Stimulated activated naive B cell treated with anti-CD40 and anti-IgM and Interleukin-4, amounts not matched to agents 10 μg/mL and 1 μg/mL and 100 μg/mL, for 72 hours (primary cell): Measurements from ENCODE around the gene PTPRJ.

Experiments
- ATAC-seq, 2 donors: fragments of 150-1000 bp; cut with Tn5 transposase; replicated peaks; 2 replicates each; pipeline ENCODE4 v1.10.0; 2021; ENCODE audit warnings: moderate library complexity in 1 of 2
- DNase-seq: peaks from one replicate; pipeline ENCODE4 v3.0.0; 2021
- H3K27ac Mint-ChIP-seq: one replicate; pipeline ENCODE4 v1.8.0; 2022; ENCODE audit warnings: mild to moderate bottlenecking, mixed read lengths
- H3K27me3 Mint-ChIP-seq, 2 donors: one replicate each; pipeline ENCODE4 v1.8.0; 2022; ENCODE audit warnings: mixed read lengths in 2 of 2
- H3K36me3 Mint-ChIP-seq, 2 donors: one replicate each; pipeline ENCODE4 v1.8.0; 2022; ENCODE audit warnings: mixed read lengths in 2 of 2, mild to moderate bottlenecking in 1 of 2
- H3K4me1 Mint-ChIP-seq, 2 donors: one replicate each; pipeline ENCODE4 v1.8.0; 2022; ENCODE audit warnings: mixed read lengths in 2 of 2, mild to moderate bottlenecking in 1 of 2
- H3K4me3 Mint-ChIP-seq, 2 donors: one replicate each; pipeline ENCODE4 v1.8.0; 2022; ENCODE audit warnings: mild to moderate bottlenecking in 2 of 2, mixed read lengths in 2 of 2, moderate library complexity in 1 of 2
- H3K9me3 Mint-ChIP-seq, 2 donors: one replicate each; pipeline ENCODE4 v1.8.0; 2022; ENCODE audit warnings: mixed read lengths in 2 of 2, mild to moderate bottlenecking in 1 of 2

Gene PTPRJ

GRCh38 chr11:47997063-47998053, 17.0 kb downstream of the PTPRJ start:
- ATAC-seq (no peak), DNase-seq (no peak)
- no peaks in the 10 kb centered on the region for H3K27me3 Mint-ChIP-seq
- no peak overlapping the region for H3K4me3 Mint-ChIP-seq
- peaks cover 40 to 72% of the 10 kb centered on the region in 2 donors for H3K4me1 Mint-ChIP-seq
- peaks cover 0 to 5% of the 10 kb centered on the region in 2 donors for H3K36me3 Mint-ChIP-seq
- H3K27ac Mint-ChIP-seq = peak overlapping the region; percentile 80
- H3K9me3 Mint-ChIP-seq = no peaks in the 10 kb centered on the region

GRCh38 chr11:47998345-47998732, 18.0 kb downstream of the PTPRJ start:
- Mint-ChIP-seq H3K27ac (no peak overlapping the region), H3K9me3 (no peaks in the 10 kb centered on the region), H3K27me3 (no peaks in the 10 kb centered on the region), H3K4me3 (no peak overlapping the region), H3K36me3 (peaks cover 0 to 5% of the 10 kb centered on the region in 2 donors), H3K4me1 (peaks cover 43 to 72% of the 10 kb centered on the region in 2 donors)
- no peak for ATAC-seq
- DNase-seq = no peak

GRCh38 chr11:47998733-47999359, 18.5 kb downstream of the PTPRJ start:
- H3K4me3 Mint-ChIP-seq = no peak overlapping the region
- peaks cover 0 to 5% of the 10 kb centered on the region in 2 donors for H3K36me3 Mint-ChIP-seq

GRCh38 chr11:48000432-48000831, 20.1 kb downstream of the PTPRJ start:
- Mint-ChIP-seq H3K27ac (peak overlapping the region; percentile 88), H3K4me3 (no peak overlapping the region), H3K27me3 (no peaks in the 10 kb centered on the region), H3K36me3 (peaks cover 0 to 2% of the 10 kb centered on the region in 2 donors), H3K4me1 (peaks cover 50 to 84% of the 10 kb centered on the region in 2 donors), H3K9me3 (no peaks in the 10 kb centered on the region)
- ATAC-seq = no peak
- no peak for DNase-seq

More at GRCh38 chr11:47998733-47999359, 18.5 kb downstream of the PTPRJ start:
- Mint-ChIP-seq H3K9me3 (no peaks in the 10 kb centered on the region), H3K27me3 (no peaks in the 10 kb centered on the region), H3K4me1 (peaks cover 43 to 72% of the 10 kb centered on the region in 2 donors), H3K27ac (peak overlapping the region; percentile 44)
- ATAC-seq (no peak), DNase-seq (no peak)

GRCh38 chr11:48001438-48002021, 21.2 kb downstream of the PTPRJ start:
- H3K9me3 Mint-ChIP-seq = no peaks in the 10 kb centered on the region
- H3K36me3 Mint-ChIP-seq = no peaks in the 10 kb centered on the region

GRCh38 chr11:48002561-48002960, 22.2 kb downstream of the PTPRJ start:
- Mint-ChIP-seq H3K4me1 (peaks cover 50 to 84% of the 10 kb centered on the region in 2 donors), H3K4me3 (peak overlapping the region; percentile 31 to 53)

More at GRCh38 chr11:48001438-48002021, 21.2 kb downstream of the PTPRJ start:
- Mint-ChIP-seq H3K4me1 (peaks cover 55 to 84% of the 10 kb centered on the region in 2 donors), H3K4me3 (peak overlapping the region; percentile 37 to 55), H3K27ac (peak overlapping the region; percentile 86), H3K27me3 (no peaks in the 10 kb centered on the region)
- DNase-seq (peak; percentile 51), ATAC-seq (peak; percentile 83 to 92)

GRCh38 chr11:48003926-48004325, 23.6 kb downstream of the PTPRJ start:
- no peak overlapping the region for H3K4me3 Mint-ChIP-seq
- no peaks in the 10 kb centered on the region for H3K27me3 Mint-ChIP-seq
- no peak overlapping the region for H3K27ac Mint-ChIP-seq
- H3K36me3 Mint-ChIP-seq = no peaks in the 10 kb centered on the region
- H3K9me3 Mint-ChIP-seq = no peaks in the 10 kb centered on the region
- peaks cover 47 to 86% of the 10 kb centered on the region in 2 donors for H3K4me1 Mint-ChIP-seq
- DNase-seq (no peak), ATAC-seq (no peak)

More at GRCh38 chr11:48002561-48002960, 22.2 kb downstream of the PTPRJ start:
- Mint-ChIP-seq H3K27ac (peak overlapping the region; percentile 86), H3K9me3 (no peaks in the 10 kb centered on the region), H3K27me3 (no peaks in the 10 kb centered on the region), H3K36me3 (no peaks in the 10 kb centered on the region)
- no peak for DNase-seq
- ATAC-seq = no peak

GRCh38 chr11:48004456-48004855, 24.1 kb downstream of the PTPRJ start:
- H3K9me3 Mint-ChIP-seq = no peaks in the 10 kb centered on the region
- ATAC-seq (no peak), DNase-seq (no peak)
- no peak overlapping the region for H3K27ac Mint-ChIP-seq
- H3K4me1 Mint-ChIP-seq = peaks cover 45 to 86% of the 10 kb centered on the region in 2 donors
- H3K36me3 Mint-ChIP-seq = peaks cover 0 to 3% of the 10 kb centered on the region in 2 donors
- peak overlapping the region in 1 of 2 donors; percentile 3 for H3K4me3 Mint-ChIP-seq
- no peaks in the 10 kb centered on the region for H3K27me3 Mint-ChIP-seq

GRCh38 chr11:48005136-48005535, 24.8 kb downstream of the PTPRJ start:
- H3K27me3 Mint-ChIP-seq = no peaks in the 10 kb centered on the region
- no peaks in the 10 kb centered on the region for H3K9me3 Mint-ChIP-seq
- H3K4me3 Mint-ChIP-seq = peak overlapping the region in 1 of 2 donors; percentile 22
- H3K27ac Mint-ChIP-seq = peak overlapping the region; percentile 85
- H3K4me1 Mint-ChIP-seq = peaks cover 45 to 83% of the 10 kb centered on the region in 2 donors
- DNase-seq (no peak), ATAC-seq (no peak)
- peaks cover 0 to 3% of the 10 kb centered on the region in 2 donors for H3K36me3 Mint-ChIP-seq

GRCh38 chr11:48005831-48006270, 25.5 kb downstream of the PTPRJ start:
- Mint-ChIP-seq H3K9me3 (no peaks in the 10 kb centered on the region), H3K4me3 (peak overlapping the region; percentile 20 to 39), H3K36me3 (peaks cover 0 to 3% of the 10 kb centered on the region in 2 donors), H3K27me3 (no peaks in the 10 kb centered on the region), H3K4me1 (peaks cover 43 to 78% of the 10 kb centered on the region in 2 donors), H3K27ac (peak overlapping the region; percentile 85)
- no peak for ATAC-seq
- no peak for DNase-seq

GRCh38 chr11:48006301-48006992, 26.1 kb downstream of the PTPRJ start:
- H3K36me3 Mint-ChIP-seq = peaks cover 0 to 3% of the 10 kb centered on the region in 2 donors
- ATAC-seq = peak; percentile 68 to 70
- peaks cover 41 to 78% of the 10 kb centered on the region in 2 donors for H3K4me1 Mint-ChIP-seq
- H3K9me3 Mint-ChIP-seq = no peaks in the 10 kb centered on the region
- peak overlapping the region; percentile 85 for H3K27ac Mint-ChIP-seq
- H3K4me3 Mint-ChIP-seq = peak overlapping the region; percentile 39 to 59
- peak; percentile 44 for DNase-seq
- no peaks in the 10 kb centered on the region for H3K27me3 Mint-ChIP-seq

- Mint-ChIP-seq H3K9me3 (no peaks in the 10 kb centered on the region), H3K4me3 (peak overlapping the region in 1 of 2 donors; percentile 30), H3K27ac (peak overlapping the region; percentile 79), H3K36me3 (peaks cover 0 to 4% of the 10 kb centered on the region in 2 donors), H3K27me3 (no peaks in the 10 kb centered on the region), H3K4me1 (peaks cover 43 to 78% of the 10 kb centered on the region in 2 donors)
- no peak for DNase-seq
- ATAC-seq = no peak
Observed at GRCh38 chr11:48007677-48008076, 27.3 kb downstream of the PTPRJ start.

GRCh38 chr11:48008951-48009270, 28.6 kb downstream of the PTPRJ start:
- peak; percentile 70 to 71 for ATAC-seq

More at GRCh38 chr11:48008951-48009270, 28.6 kb downstream of the PTPRJ start:
- Mint-ChIP-seq H3K4me1 (peaks cover 54 to 90% of the 10 kb centered on the region in 2 donors), H3K27me3 (no peaks in the 10 kb centered on the region), H3K4me3 (peak overlapping the region; percentile 57 to 68), H3K36me3 (peaks cover 4 to 5% of the 10 kb centered on the region in 2 donors), H3K27ac (peak overlapping the region; percentile 93), H3K9me3 (no peaks in the 10 kb centered on the region)
- peak; percentile 82 for DNase-seq
